ENCODE data around the gene HAAO. TPM values are rescaled to one million over a fixed set of nuclear protein-coding genes. Genes with fewer than 3 reads are reported as not detected.
A peak's percentile ranks its signal among the peaks of the same experiment; 100 is the strongest.

The HAAO gene
- total RNA-seq, 2 donors from 2014 or later = 1.4 to 2.6 TPM

- Histone ChIP-seq H3K36me3 (no peaks in the 10 kb centered on the region), H3K4me3 (no peak overlapping the region), H3K27ac (no peak overlapping the region), H3K4me1 (peaks cover 0 to 18% of the 10 kb centered on the region in 2 donors), H3K27me3 (no peaks in the 10 kb centered on the region), H3K9me3 (no peaks in the 10 kb centered on the region)
- no peak for TF ChIP-seq CTCF (IDR thresholded peaks at IDR 0.05)
- no peak for DNase-seq (ENCODE audit: low spot score)
Observed at GRCh38 chr2:42757981-42758740, 34.2 kb downstream of the HAAO start.

GRCh38 chr2:42756966-42757513 is 35.3 kb downstream of the HAAO start:
- Histone ChIP-seq H3K9me3 (no peaks in the 10 kb centered on the region), H3K27me3 (no peaks in the 10 kb centered on the region), H3K27ac (no peak overlapping the region), H3K4me3 (no peak overlapping the region), H3K4me1 (peaks cover 0 to 18% of the 10 kb centered on the region in 2 donors), H3K36me3 (no peaks in the 10 kb centered on the region)
- TF ChIP-seq CTCF (IDR thresholded peaks at IDR 0.05) = no peak
- no peak for DNase-seq (ENCODE audit: low spot score)

GRCh38 chr2:42756150-42756775 is 36.1 kb downstream of the HAAO start:
- DNase-seq (ENCODE audit: low spot score) = no peak
- no peak overlapping the region for H3K4me3 ChIP-seq
- no peaks in the 10 kb centered on the region for H3K9me3 ChIP-seq
- H3K4me1 ChIP-seq = peaks cover 0 to 18% of the 10 kb centered on the region in 2 donors
- H3K36me3 ChIP-seq = no peaks in the 10 kb centered on the region
- H3K27ac ChIP-seq = no peak overlapping the region
- no peak for TF ChIP-seq CTCF (IDR thresholded peaks at IDR 0.05)
- H3K27me3 ChIP-seq = no peaks in the 10 kb centered on the region

GRCh38 chr2:42755191-42755880 is 37.0 kb downstream of the HAAO start:
- H3K9me3 ChIP-seq = no peaks in the 10 kb centered on the region
- no peak overlapping the region for H3K4me3 ChIP-seq
- H3K4me1 ChIP-seq = peaks cover 0 to 18% of the 10 kb centered on the region in 2 donors
- TF ChIP-seq CTCF (IDR thresholded peaks at IDR 0.05) = no peak
- peak overlapping the region in 1 of 2 donors; percentile 56 for H3K27ac ChIP-seq
- no peaks in the 10 kb centered on the region for H3K27me3 ChIP-seq
- peak; percentile 62 for DNase-seq (ENCODE audit: low spot score)
- no peaks in the 10 kb centered on the region for H3K36me3 ChIP-seq

- Histone ChIP-seq H3K4me3 (no peak overlapping the region), H3K4me1 (peaks cover 0 to 18% of the 10 kb centered on the region in 2 donors), H3K36me3 (no peaks in the 10 kb centered on the region), H3K9me3 (no peaks in the 10 kb centered on the region), H3K27ac (peak overlapping the region in 1 of 2 donors; percentile 56), H3K27me3 (no peaks in the 10 kb centered on the region)
- no peak for DNase-seq (ENCODE audit: low spot score)
- no peak for TF ChIP-seq CTCF (IDR thresholded peaks at IDR 0.05)
Observed at GRCh38 chr2:42754776-42755140, 37.6 kb downstream of the HAAO start.

Data from right atrium auricular region (tissue), 2 donors.